Bronchial epithelial cell (primary cell): ENCODE results near the gene FHL2. TPM values are rescaled to one million over a fixed set of nuclear protein-coding genes. Genes with fewer than 3 reads are reported as not detected.

Experiments used
- DNase-seq: peaks from one replicate; pipeline ENCODE4 v3.0.0-alpha.2; 2010; ENCODE audit warnings: low read depth
- FAIRE-seq: peaks from 2 replicates; lab custom pipeline; 2011; peaks lifted over from hg19 to GRCh38; lab: Jason Lieb, UNC
- H3K27me3 ChIP-seq: 2 replicates; pipeline ENCODE4 v1.5.1; 2011; ENCODE audit warnings: low read length; ENCODE audit not compliant: control insufficient read depth, insufficient read depth
- H3K36me3 ChIP-seq: 2 replicates; pipeline ENCODE4 v1.5.1; 2011; ENCODE audit warnings: low read length; ENCODE audit not compliant: control insufficient read depth, insufficient read depth
- H3K4me3 ChIP-seq: 2 replicates; pipeline ENCODE4 v1.5.1; 2011; ENCODE audit warnings: mild to moderate bottlenecking, low read depth, low read length, control low read depth
- CTCF ChIP-seq: IDR thresholded peaks from 2 replicates; pipeline ENCODE4 v1.5.1; 2011; ENCODE audit warnings: mild to moderate bottlenecking, moderate library complexity, low read length, control low read depth, inconsistent platforms; ENCODE audit not compliant: insufficient read depth, severe bottlenecking
- total RNA-seq: library from RNA; depleted of rRNA; stranded (reverse); fragments of >200 nt; gene quantifications from 2 replicates; pipeline ENCODE4 v1.2.1, GENCODE V29; 2014

The FHL2 gene
- total RNA-seq, 1 donor from 2014 or later = 76.9 TPM

DNA sequence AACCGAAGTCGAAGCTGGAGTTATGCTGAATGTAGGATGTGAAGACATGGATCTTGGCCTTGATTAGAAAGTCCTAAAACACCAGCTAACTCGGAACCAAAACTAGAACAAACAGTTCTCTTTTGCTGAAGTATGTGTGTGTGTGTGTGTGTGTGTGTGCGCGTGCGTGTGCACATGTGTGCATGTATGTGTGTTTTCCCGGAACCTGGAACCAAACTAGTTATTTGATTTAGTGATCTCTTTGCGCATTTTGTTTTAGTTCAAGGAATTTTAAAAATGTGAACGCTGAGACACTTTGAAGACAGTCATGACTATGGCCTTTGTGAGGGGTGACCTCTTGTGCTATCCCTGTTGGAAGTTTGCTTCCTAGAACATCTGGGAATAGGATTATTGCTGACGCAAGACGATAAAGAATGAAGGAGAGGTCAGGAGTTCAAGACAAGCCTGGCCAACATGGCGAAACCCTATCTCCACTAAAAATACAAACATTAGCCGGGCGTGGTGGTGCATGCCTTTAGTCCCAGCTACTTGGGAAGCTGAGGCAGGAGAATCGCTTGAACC is 23.8 kb downstream of the FHL2 start:
- FAIRE-seq (no peak), DNase-seq (no peak)
- Histone ChIP-seq H3K36me3 (peaks cover 18% of the 10 kb centered on the region), H3K27me3 (no peaks in the 10 kb centered on the region), H3K4me3 (no peak overlapping the region)
- TF ChIP-seq CTCF = no peak

DNA sequence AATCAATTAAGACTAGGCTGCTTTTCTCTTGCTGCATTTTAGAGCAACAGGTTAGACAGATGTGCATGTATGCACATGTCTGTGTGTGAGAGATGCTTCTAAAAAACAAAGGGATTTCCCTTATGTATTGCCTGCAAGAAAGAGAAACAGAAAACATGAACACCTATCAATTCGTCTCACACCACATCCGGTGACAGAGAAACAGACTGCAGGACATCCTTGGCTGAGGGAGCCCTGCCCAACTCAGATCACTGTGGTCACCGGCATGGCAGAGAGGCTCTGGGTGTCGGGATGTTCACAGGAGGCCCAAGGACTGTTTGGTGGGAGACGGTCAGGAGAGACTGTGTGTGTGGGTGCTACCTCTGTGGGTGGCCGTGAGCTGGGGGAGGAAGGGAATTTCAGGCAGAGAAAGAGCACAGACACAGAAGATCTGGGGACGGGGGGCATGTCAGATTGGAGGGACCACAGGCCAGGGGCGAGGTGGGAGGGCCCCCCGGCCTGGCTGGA is 24.9 kb downstream of the FHL2 start:
- peak; percentile 64 for DNase-seq
- peaks cover 20% of the 10 kb centered on the region for H3K36me3 ChIP-seq
- no peak overlapping the region for H3K4me3 ChIP-seq
- FAIRE-seq = no peak
- no peak for TF ChIP-seq CTCF
- no peaks in the 10 kb centered on the region for H3K27me3 ChIP-seq

GRCh38 chr2:105373344-105373781 is 25.5 kb downstream of the FHL2 start:
- DNase-seq = no peak
- no peak overlapping the region for H3K4me3 ChIP-seq
- FAIRE-seq = no peak
- no peak for TF ChIP-seq CTCF
- peaks cover 19% of the 10 kb centered on the region for H3K36me3 ChIP-seq
- no peaks in the 10 kb centered on the region for H3K27me3 ChIP-seq

- DNase-seq (no peak), FAIRE-seq (no peak)
- H3K27me3 ChIP-seq = no peaks in the 10 kb centered on the region
- TF ChIP-seq CTCF = no peak
- peaks cover 25% of the 10 kb centered on the region for H3K36me3 ChIP-seq
- no peak overlapping the region for H3K4me3 ChIP-seq
Measured at GRCh38 chr2:105371810-105372209, 27.0 kb downstream of the FHL2 start.

- H3K36me3 ChIP-seq = peaks cover 27% of the 10 kb centered on the region
- TF ChIP-seq CTCF = no peak
- FAIRE-seq = no peak
- no peak overlapping the region for H3K4me3 ChIP-seq
- H3K27me3 ChIP-seq = no peaks in the 10 kb centered on the region
- peak; percentile 82 for DNase-seq
Measured at GRCh38 chr2:105371156-105371555, 27.7 kb downstream of the FHL2 start.
